BLaER1 treated with 17β-estradiol and CSF1 and Interleukin-3, amounts not matched to agents 10 nM and 100 nM (cell line): Measurements from ENCODE around the gene PPP1R12C.

Source experiments
- H3K27ac ChIP-seq, 11 experiments: shearing (Covaris generic); formaldehyde crosslinking; 2 replicates each; pipeline ENCODE4 v1.8.1; 2022
- H3K27me3 ChIP-seq, 11 experiments: shearing (Covaris generic); formaldehyde crosslinking; 2 replicates each; pipeline ENCODE4 v1.8.1; 2022
- H3K36me3 ChIP-seq, 11 experiments: shearing (Covaris generic); formaldehyde crosslinking; 2 replicates each; pipeline ENCODE4 v1.8.1; 2022
- H3K4me1 ChIP-seq, 10 experiments: shearing (Covaris generic); formaldehyde crosslinking; 2 replicates each; pipeline ENCODE4 v1.8.1; 2022
- H3K4me2 ChIP-seq, 11 experiments: shearing (Covaris generic); formaldehyde crosslinking; 2 replicates each; pipeline ENCODE4 v1.8.1; 2022
- H3K4me3 ChIP-seq, 10 experiments: shearing (Covaris generic); formaldehyde crosslinking; 2 replicates each; pipeline ENCODE4 v1.8.1; 2022
- H3K9ac ChIP-seq, 11 experiments: shearing (Covaris generic); formaldehyde crosslinking; 2 replicates each; pipeline ENCODE4 v1.8.1; 2022
- H3K9me3 ChIP-seq, 11 experiments: shearing (Covaris generic); formaldehyde crosslinking; replicated peaks in 1 of 11; 2 replicates each; pipeline ENCODE4 v1.8.1; 2022
- H4K20me1 ChIP-seq, 11 experiments: shearing (Covaris generic); formaldehyde crosslinking; 2 replicates each; pipeline ENCODE4 v1.8.1; 2022
- Cebpa-rat ChIP-seq, 11 experiments: shearing (Covaris generic); IDR thresholded peaks; 2 replicates each; pipeline ENCODE4 v1.8.1; 2022

The PPP1R12C gene

DNA sequence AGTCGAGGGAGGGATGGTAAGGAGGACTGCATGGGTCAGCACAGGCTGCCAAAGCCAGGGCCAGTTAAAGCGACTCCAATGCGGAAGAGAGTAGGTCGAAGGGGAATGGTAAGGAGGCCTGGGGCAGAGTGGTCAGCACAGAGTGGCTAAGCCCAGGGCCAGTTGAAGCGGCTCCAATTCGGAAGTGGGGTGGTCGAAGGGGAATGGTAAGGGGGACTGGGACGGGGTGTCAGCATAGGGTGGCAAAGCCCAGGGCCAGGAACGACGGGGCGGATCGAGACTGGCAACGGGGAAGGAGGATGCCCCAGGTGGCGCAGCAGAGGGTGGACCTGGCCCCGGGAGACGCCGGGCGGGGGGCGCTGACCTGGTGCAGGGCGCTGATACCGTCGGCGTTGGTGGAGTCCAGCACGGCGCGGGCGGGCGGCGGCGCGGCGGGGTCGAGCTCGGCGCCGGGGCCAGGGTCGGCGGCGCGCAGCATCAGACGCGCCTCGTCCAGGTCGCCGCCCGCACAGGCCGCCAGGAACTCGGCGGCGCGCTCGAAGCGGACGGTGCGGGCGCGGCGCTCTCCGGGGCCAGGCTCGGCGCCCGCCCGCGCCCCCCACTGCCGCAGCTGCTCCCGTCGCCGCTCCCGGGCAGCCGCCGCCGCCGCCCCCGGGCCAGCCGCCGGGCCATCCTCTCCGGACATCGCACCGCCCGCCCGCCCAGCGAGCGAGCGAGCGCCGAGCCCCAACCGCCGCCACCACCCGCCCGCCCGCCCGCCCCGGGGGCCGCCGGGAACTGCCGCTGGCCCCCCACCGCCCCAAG lies at the start of gene PPP1R12C:
Gene PPP1R12C (minus strand): TSS at position 779 of the 804 bp plus-strand sequence. CDS start 94 bp downstream, at position 685.
- H3K9me3 ChIP-seq = no peaks in the 10 kb centered on the region
- TF ChIP-seq Cebpa-rat (IDR thresholded peaks at IDR 0.05) = no peak
- H3K36me3 ChIP-seq = peaks cover 13 to 30% (median 16%) of the 10 kb centered on the region in 11 experiments
- H3K4me1 ChIP-seq = peaks cover 43 to 54% (median 50%) of the 10 kb centered on the region in 10 experiments
- H3K9ac ChIP-seq = peak within 1 kb of the TSS; percentile 92 to 99 (median 97)
- H3K27ac ChIP-seq = peak within 1 kb of the TSS; percentile 77 to 94 (median 92)
- peaks cover 39 to 52% (median 50%) of the 10 kb centered on the region in 11 experiments for H4K20me1 ChIP-seq
- no peaks in the 10 kb centered on the region for H3K27me3 ChIP-seq
- H3K4me3 ChIP-seq = peak within 1 kb of the TSS; percentile 85 to 100 (median 100)
- H3K4me2 ChIP-seq = peak within 1 kb of the TSS; percentile 89 to 99 (median 95)

DNA sequence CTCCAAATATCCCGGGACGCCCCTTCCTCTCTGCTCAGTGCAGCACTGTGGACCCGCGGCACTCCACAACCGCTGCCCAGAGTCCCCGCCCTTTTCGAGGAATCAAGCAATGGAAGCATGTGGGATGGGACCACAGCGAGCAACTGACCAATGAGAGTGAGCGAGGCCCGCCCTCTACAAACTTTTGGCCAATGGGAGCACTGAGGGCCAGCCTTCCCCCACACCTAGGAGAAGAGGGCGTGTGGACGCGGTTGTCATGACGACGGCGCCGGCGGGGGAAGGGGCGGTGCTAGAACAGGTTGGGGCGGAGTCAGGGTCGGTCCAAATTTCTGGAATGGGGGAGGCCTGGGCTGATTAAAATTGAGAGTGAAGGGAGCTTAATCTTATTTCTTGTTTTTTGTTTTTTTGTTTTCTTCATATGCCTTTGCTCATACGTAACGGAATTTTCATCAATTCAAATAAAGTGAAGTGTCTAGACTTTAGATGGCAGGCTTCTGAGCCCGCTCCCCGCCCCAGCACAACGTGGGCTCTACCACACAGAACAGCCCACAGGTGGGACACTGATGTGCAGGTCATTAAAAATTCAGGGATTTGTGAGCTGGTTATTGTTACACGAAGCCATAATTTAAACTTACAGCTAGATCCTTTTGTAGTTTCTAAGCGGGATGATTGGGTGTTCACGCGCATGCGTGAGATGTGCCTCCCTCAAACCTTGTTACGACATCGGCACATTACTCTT lies 49.3 kb upstream of the PPP1R12C start, which contains the start of gene DNAAF3:
Gene DNAAF3 (minus strand): TSS at position 84 of the 739 bp plus-strand sequence. CDS start 200 bp downstream, outside the sequence.
- peak within 1 kb of the TSS; percentile 84 to 93 (median 90) for H3K4me2 ChIP-seq
- H3K9me3 ChIP-seq = no peaks in the 10 kb centered on the region
- H3K27me3 ChIP-seq = peaks cover 8 to 32% (median 20%) of the 10 kb centered on the region in 11 experiments
- no peaks in the 10 kb centered on the region; a peak in 1 of 22 replicates for H4K20me1 ChIP-seq
- 0 out of 22 replicates have a peak, but pooled peaks of 1 of the 11 experiments have one; percentile 34 for TF ChIP-seq Cebpa-rat (IDR thresholded peaks at IDR 0.05)
- peaks cover 0 to 18% (median 15%) of the 10 kb centered on the region in 10 experiments; a peak in 15 of 20 replicates for H3K4me1 ChIP-seq
- H3K27ac ChIP-seq = peak within 1 kb of the TSS in 10 of 11 experiments; percentile 39 to 73 (median 62); a peak in 17 of 22 replicates
- peak within 1 kb of the TSS; percentile 49 to 70 (median 62) for H3K4me3 ChIP-seq
- peak within 1 kb of the TSS in 10 of 11 experiments; percentile 43 to 71 (median 60); a peak in 18 of 22 replicates for H3K9ac ChIP-seq
- no peaks in the 10 kb centered on the region for H3K36me3 ChIP-seq

DNA sequence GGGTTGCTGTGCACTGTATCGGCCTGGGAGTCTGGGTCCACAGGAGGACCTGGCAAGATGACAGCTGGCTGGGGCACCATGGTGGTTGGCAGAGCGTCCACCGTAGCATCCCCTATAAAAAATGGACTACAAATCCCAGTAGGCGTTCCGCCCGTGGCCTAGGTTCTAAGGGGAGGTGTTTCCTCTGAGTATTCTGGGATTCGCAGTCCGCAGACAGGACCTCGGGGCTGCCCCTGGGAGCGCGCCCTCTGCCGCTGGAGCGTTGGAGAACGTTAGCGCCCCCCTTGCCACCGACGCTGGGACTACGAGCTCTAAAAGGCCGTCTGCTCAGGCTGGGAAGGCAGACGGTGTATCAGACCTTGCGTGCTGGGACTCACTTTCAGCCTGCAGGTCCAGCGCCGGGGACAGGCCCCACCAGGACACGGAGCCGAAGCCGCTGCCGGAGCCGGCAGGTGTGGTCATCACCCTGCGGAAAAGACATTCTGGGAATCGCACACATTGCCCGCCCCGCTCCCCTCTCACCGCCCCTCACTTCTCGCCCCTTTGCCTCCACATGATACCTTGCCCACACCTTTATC lies 48.6 kb upstream of the PPP1R12C start:
- Histone ChIP-seq H4K20me1 (no peaks in the 10 kb centered on the region; a peak in 1 of 22 replicates), H3K4me3 (peak overlapping the region; percentile 49 to 70 (median 62)), H3K36me3 (no peaks in the 10 kb centered on the region), H3K4me2 (peak overlapping the region; percentile 84 to 93 (median 90)), H3K27ac (peak overlapping the region in 1 of 11 experiments; percentile 10; a peak in 1 of 22 replicates), H3K4me1 (peaks cover 0 to 18% (median 15%) of the 10 kb centered on the region in 10 experiments; a peak in 15 of 20 replicates), H3K9me3 (no peaks in the 10 kb centered on the region), H3K9ac (peak overlapping the region in 4 of 11 experiments; percentile 7 to 38 (median 25); a peak in 2 of 22 replicates), H3K27me3 (peaks cover 4 to 29% (median 14%) of the 10 kb centered on the region in 11 experiments; a peak in 19 of 22 replicates)
- no peak for TF ChIP-seq Cebpa-rat (IDR thresholded peaks at IDR 0.05)

DNA sequence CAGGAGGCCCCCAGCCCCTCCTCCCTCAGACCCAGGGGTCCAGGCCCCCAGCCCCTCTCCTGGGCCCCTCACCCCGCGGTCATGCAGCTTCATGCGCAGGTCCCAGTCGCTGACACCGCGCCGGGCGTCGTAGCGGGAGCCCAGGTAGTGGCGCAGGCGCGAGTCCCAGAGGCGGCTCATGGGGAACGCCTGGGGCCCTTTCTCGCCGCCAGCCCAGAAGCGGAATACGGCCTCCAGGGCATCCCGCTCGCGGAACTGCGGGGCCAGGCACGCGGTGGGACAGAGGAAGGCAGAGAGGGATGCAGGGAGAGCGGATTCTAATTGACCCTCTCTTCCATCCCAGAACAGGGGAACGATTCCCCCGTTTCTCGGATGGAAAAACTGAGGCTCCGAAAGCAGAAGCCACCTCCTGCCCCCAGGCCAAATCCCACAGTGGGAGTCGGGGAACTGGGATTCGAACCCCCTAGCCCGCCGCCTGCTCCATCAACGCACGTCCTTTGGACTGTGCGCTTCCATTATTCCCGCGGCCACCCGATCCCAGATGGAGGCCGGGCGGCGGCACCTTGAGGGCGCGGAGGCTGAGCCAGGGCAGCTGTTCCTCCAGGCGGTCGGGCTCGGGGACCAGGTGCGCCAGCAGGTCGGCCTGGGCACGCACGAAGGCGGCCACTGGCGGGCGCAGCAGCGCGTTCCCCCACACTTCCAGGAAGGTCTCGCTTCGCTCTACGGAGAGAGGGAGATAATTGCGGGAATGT lies 44.3 kb upstream of the PPP1R12C start:
- H3K27me3 ChIP-seq = peaks cover 0 to 8% (median 0%) of the 10 kb centered on the region in 11 experiments; a peak in 7 of 22 replicates
- no peak for TF ChIP-seq Cebpa-rat (IDR thresholded peaks at IDR 0.05)

DNA sequence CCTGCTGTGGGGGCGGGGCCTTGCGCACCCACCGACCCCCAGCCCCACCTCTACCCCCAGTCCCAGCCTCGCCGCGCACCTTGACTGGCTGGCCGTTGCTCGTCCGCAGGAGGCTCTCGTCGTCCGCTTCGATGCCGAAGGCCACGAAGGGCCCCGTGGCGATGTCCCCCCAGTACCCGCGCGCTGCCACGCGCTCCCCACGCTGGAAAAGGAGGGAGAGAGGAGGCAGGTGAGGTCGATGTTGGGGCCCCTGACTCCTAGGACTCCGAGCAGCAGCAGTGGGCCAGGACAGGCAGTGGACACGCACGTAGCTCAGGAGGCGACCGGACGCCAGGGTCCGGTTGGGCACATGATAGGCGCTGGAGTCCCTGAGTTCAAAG lies 43.5 kb upstream of the PPP1R12C start:
- H3K27me3 ChIP-seq = peaks cover 0 to 10% (median 0%) of the 10 kb centered on the region in 11 experiments; a peak in 8 of 22 replicates
- 0 out of 22 replicates have a peak overlapping the region, but pooled peaks of 1 of the 11 experiments have one; percentile 83 for H3K4me2 ChIP-seq
- TF ChIP-seq Cebpa-rat (IDR thresholded peaks at IDR 0.05) = no peak
- no peak overlapping the region for H3K4me3 ChIP-seq
- no peak overlapping the region for H3K27ac ChIP-seq
- no peaks in the 10 kb centered on the region for H3K9me3 ChIP-seq
- no peaks in the 10 kb centered on the region for H3K36me3 ChIP-seq
- peaks cover 29 to 51% (median 48%) of the 10 kb centered on the region in 10 experiments for H3K4me1 ChIP-seq
- no peak overlapping the region for H3K9ac ChIP-seq
- no peaks in the 10 kb centered on the region; a peak in 2 of 22 replicates for H4K20me1 ChIP-seq

More for the DNA sequence above, 44.3 kb upstream of the PPP1R12C start:
- Histone ChIP-seq H4K20me1 (no peaks in the 10 kb centered on the region; a peak in 2 of 22 replicates), H3K4me2 (no peak overlapping the region), H3K9ac (no peak overlapping the region), H3K9me3 (no peaks in the 10 kb centered on the region), H3K4me1 (peaks cover 22 to 47% (median 44%) of the 10 kb centered on the region in 10 experiments), H3K27ac (no peak overlapping the region), H3K36me3 (no peaks in the 10 kb centered on the region), H3K4me3 (no peak overlapping the region)

DNA sequence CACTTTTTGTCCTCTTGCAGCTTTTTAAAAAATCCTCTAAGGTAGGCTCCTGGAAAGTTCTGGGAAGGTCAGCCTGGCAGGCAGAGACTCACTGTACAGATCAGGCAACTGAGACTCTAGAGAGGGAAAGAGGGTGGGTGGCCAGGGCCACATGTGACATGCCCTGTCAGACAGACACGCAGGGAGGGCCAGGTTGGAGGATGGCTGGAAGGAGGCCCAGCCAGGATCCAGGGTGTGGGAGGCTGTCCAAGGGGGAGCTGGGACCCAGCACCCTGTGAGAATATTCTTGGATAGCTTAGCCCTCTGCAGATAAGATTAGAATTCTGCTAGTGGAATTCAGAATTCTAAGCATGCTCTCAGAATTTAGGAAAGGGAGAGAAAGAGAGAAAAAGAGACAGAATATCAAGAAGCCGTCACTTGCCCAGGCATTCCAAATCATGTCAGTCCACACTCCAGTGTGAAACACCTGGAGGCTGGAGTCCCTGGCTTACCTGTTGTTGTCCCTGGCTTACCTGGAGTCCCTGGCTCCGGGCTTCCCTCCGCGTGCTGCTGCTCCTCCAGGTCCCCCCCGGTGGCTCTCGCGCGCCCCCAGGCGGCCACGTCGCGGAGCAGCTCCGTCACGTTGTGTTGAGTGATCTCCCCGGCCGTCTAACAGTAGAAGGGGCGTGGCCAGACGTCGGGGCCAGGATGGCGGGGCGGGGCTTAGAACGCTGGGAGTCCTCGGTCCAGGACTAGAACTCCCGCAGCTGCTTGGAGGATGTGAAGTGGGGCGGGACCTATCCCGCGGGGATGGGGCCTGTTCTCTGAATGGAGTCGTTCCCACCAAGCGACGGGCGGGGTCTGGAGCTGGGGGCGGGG lies 42.9 kb upstream of the PPP1R12C start:
- peak overlapping the region in 5 of 10 experiments; percentile 5 to 40 (median 26); a peak in 4 of 20 replicates for H3K4me3 ChIP-seq
- H3K9me3 ChIP-seq = no peaks in the 10 kb centered on the region
- peaks cover 30 to 49% (median 47%) of the 10 kb centered on the region in 10 experiments for H3K4me1 ChIP-seq
- H3K9ac ChIP-seq = peak overlapping the region in 7 of 11 experiments; percentile 35 to 63 (median 44); a peak in 12 of 22 replicates
- no peak for TF ChIP-seq Cebpa-rat (IDR thresholded peaks at IDR 0.05)
- H3K4me2 ChIP-seq = peak overlapping the region; percentile 44 to 92 (median 85); a peak in 21 of 22 replicates
- no peaks in the 10 kb centered on the region for H3K36me3 ChIP-seq
- H3K27me3 ChIP-seq = peaks cover 0 to 11% (median 0%) of the 10 kb centered on the region in 11 experiments; a peak in 8 of 22 replicates
- peak overlapping the region in 2 of 11 experiments; percentile 28 to 58; a peak in 2 of 22 replicates for H3K27ac ChIP-seq
- no peaks in the 10 kb centered on the region; a peak in 2 of 22 replicates for H4K20me1 ChIP-seq
